ENCODE data around the gene SPPL2C.

- TF ChIP-seq CTCF (conservative IDR thresholded peaks at IDR 0.05), result no peak
- TF ChIP-seq ZFX (IDR thresholded peaks at IDR 0.05), result no peak
These were observed 3.5 kb upstream of the SPPL2C start for GRCh38 chr17:45841186-45841585.
